Activated naive CD8-positive, alpha-beta T cell (primary cell): ENCODE data around the gene COL6A3.

Experiments used
- H3K27ac Mint-ChIP-seq: one replicate; pipeline ENCODE4 v1.8.0; 2021; ENCODE audit warnings: mixed read lengths
- H3K27me3 Mint-ChIP-seq: one replicate; pipeline ENCODE4 v1.8.0; 2021; ENCODE audit warnings: mixed read lengths
- H3K36me3 Mint-ChIP-seq: one replicate; pipeline ENCODE4 v1.8.0; 2021; ENCODE audit warnings: mixed read lengths
- H3K4me1 Mint-ChIP-seq: one replicate; pipeline ENCODE4 v1.8.0; 2021; ENCODE audit warnings: low read depth, mixed read lengths
- H3K4me3 Mint-ChIP-seq: one replicate; pipeline ENCODE4 v1.8.0; 2021; ENCODE audit warnings: mild to moderate bottlenecking, mixed read lengths
- H3K9me3 Mint-ChIP-seq: one replicate; pipeline ENCODE4 v1.8.0; 2021; ENCODE audit warnings: low read depth, mixed read lengths

Gene COL6A3

DNA sequence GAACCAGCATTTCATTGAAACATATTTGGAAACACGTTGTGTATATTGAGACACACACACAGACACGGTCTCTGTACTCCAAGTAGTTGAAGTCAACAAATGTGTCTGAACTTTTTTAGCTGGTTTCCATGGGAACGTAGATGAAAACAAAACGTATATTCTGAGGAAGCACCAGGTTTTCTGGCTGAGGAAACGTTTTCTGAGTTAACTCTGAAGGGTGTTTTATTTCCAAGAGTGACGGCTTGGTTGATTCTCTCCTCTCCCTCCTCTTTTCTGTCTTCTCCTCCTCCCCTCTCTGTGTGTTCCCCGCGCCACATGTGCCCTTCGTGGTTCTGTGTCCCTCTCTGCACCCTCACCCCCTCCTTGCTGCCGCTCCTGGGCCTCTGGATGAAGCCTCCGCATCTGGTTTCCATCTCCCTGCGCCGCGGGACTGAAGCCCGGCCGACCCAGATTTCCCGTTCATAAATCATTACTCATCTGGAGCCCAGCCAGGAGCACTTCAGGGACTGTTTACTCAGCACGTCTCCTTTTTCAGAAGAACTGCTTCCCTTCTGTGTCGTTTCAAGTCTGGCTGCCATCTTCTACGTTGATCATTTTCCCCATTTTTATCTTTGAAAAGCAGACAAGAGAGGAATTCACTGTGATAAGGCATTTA is 122.7 kb downstream of the COL6A3 start:
- Mint-ChIP-seq H3K27ac (no peak overlapping the region), H3K4me3 (peak overlapping the region; percentile 80), H3K27me3 (peaks cover 32% of the 10 kb centered on the region), H3K4me1 (peaks cover 11% of the 10 kb centered on the region), H3K36me3 (peaks cover 2% of the 10 kb centered on the region), H3K9me3 (no peaks in the 10 kb centered on the region)

DNA sequence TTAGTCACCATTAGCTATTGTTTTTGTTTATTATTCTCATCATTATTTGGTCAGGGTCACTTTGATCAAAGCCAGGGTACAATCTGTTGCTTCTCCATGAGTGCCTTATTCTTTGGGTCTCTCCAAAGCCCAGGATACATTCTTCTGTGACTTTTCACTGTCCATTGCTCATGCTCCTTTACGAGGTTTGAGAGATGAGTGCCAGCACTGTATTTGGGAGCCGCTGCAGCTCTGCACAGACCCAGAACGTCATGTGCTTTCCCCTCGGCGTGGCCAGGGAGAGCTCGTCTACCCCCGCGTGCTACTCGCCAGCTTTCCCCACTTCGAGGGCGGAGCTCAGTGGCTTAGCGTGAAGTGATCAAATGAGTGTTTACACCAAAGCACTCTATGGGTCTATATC is 123.7 kb downstream of the COL6A3 start:
- Mint-ChIP-seq H3K36me3 (peaks cover 2% of the 10 kb centered on the region), H3K27ac (no peak overlapping the region), H3K27me3 (peaks cover 31% of the 10 kb centered on the region), H3K4me1 (peaks cover 11% of the 10 kb centered on the region), H3K4me3 (no peak overlapping the region), H3K9me3 (no peaks in the 10 kb centered on the region)

DNA sequence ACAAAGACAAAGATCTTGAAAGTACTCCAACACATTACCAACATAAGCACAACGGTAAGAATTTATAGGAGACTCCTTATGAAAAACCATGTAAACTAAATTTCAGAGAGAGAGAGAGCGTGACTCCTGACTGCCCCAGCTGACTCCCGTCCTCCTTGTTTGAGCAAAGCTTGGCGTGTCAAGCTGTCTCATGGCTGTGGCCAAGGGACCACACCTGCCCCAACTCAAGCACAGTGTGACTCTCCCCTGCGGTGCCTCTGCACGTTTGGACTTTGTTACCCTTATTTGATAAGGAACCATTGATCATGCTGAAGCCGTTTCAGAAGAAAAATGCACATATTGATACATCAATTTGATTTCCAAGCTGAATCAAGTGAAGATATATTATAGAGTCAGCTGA is 124.8 kb downstream of the COL6A3 start:
- Mint-ChIP-seq H3K36me3 (peaks cover 2% of the 10 kb centered on the region), H3K27ac (no peak overlapping the region), H3K9me3 (no peaks in the 10 kb centered on the region), H3K4me3 (no peak overlapping the region), H3K27me3 (peaks cover 31% of the 10 kb centered on the region), H3K4me1 (peaks cover 11% of the 10 kb centered on the region)

DNA sequence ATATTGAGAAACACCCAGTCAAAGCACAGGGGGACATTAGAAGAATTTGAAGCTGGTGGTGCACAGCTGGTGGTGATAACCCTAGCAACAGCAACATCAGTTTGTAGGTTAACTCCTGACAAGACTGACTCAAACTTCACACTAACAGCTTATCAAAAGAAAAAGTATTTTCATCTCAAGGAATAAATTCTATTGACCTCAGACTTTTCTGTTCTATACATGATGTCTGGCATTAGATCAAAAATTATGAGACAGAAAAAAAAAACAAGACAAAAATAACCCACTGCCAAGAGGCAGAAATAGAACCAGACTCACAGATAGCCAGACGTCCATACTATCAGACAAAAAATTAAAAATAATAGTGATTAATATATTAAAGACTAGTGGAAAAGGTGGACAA is 126.1 kb downstream of the COL6A3 start:
- Mint-ChIP-seq H3K4me3 (no peak overlapping the region), H3K36me3 (peaks cover 2% of the 10 kb centered on the region), H3K27ac (no peak overlapping the region), H3K27me3 (peaks cover 30% of the 10 kb centered on the region), H3K4me1 (peaks cover 11% of the 10 kb centered on the region), H3K9me3 (no peaks in the 10 kb centered on the region)

DNA sequence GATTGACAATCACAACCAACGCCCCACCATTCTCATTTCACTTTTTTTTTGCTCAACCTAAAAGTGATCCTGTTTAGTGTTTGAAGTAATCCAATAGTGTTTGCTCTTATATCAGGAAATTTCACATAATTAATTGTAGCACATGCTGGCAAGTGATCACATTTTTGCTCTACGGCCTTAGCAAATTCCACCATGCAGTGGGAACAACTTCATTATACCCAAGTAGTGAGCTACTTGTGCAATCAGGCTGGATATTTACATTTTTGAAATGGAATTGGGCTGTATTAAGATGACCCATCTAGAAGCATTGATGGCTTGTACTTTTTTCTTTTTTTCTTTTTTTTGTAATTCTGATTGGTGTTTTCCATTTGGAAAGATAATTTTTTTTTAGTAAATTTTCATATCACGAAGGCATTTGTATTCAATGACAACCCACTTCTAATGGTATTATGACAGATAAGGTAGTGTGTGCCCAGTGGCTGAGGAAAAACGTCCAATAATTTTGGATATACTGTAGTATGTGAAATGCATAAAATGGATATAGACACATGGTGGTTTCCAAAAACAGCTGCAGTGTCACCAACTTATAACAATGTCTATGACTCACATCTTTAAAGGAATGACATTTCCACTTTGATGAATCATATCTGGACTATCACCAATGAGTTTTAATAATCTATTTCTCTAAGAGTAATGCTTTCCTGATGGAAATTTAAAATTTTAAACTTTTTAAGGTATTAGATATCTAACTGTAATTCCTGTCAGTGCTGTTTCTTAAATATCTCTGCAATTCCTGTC is 130.6 kb downstream of the COL6A3 start:
- Mint-ChIP-seq H3K27me3 (peaks cover 22% of the 10 kb centered on the region), H3K9me3 (no peaks in the 10 kb centered on the region), H3K36me3 (no peaks in the 10 kb centered on the region), H3K4me3 (no peak overlapping the region), H3K4me1 (no peaks in the 10 kb centered on the region), H3K27ac (no peak overlapping the region)

DNA sequence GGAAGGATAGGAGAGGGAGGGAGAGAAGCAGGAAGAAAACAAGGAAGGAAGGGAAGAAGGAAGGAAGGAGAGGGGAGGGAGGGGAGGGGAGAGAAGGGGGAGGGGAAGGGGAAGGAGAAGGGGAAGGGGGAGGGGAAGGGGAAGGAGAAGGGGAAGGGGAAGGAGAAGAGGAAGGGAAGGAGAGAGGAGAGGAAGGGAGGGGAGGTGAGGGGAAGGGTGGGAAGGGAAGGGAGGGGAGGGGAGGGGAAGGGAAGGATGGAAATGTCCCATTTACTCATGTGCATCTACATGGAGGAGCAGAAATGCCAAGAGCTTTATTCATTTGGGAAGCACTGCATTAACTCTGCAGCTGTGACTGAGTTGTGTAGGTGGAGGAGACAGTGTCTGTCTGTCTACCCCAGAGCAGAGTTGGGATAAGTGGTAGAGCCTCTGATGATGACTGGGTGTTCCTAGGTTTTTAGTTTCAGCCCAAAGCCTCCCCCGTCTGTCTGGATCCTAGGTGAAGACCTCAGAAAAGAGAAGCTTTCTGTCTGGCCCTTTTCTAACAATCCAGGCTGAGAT is 131.3 kb downstream of the COL6A3 start:
- no peaks in the 10 kb centered on the region for H3K4me1 Mint-ChIP-seq
- H3K27me3 Mint-ChIP-seq = peaks cover 19% of the 10 kb centered on the region
- H3K27ac Mint-ChIP-seq = no peak overlapping the region
- no peak overlapping the region for H3K4me3 Mint-ChIP-seq
- no peaks in the 10 kb centered on the region for H3K36me3 Mint-ChIP-seq
- no peaks in the 10 kb centered on the region for H3K9me3 Mint-ChIP-seq

DNA sequence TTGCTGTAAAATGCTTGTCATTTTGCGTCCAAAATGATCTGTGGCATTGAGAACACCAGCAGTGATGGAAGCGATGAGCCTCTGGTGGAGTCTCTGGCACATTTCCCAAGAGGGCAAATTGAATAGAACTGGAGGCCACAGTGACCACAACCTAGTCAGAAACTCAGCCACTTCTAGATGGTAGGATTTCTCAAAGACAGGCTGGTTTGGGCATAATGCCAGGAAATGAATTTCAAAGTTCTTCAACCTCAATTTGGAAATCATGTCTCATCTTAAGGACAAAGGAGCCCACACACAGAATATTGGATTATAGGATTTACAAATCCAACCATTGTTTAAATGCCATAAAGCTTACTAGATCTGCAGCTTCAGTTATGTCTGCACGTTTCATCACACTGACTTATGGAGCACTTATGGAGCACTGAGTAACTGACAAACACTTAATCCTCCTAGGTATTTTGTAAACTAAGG is 132.1 kb downstream of the COL6A3 start:
- H3K27me3 Mint-ChIP-seq = peaks cover 15% of the 10 kb centered on the region
- no peak overlapping the region for H3K27ac Mint-ChIP-seq
- H3K9me3 Mint-ChIP-seq = no peaks in the 10 kb centered on the region
- H3K4me3 Mint-ChIP-seq = no peak overlapping the region
- no peaks in the 10 kb centered on the region for H3K4me1 Mint-ChIP-seq
- no peaks in the 10 kb centered on the region for H3K36me3 Mint-ChIP-seq

DNA sequence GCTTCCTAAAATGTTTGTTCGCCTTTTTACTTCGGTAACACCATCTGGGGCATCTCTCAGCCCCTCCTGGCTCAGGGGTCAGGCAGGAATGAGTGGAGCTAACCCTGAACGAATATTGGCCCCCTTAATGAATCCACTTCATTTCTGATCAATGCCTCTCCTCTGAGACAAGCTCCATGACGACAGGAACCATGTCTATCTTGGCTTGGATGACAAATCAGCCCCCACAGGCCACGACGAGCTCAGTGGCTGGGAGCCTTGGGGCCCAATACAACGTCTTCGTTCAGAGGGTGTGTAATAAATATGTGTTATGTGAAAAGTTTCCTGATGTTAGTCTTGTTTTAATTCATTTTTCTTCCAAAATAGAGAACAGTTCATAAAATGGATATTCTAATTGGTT is 133.0 kb downstream of the COL6A3 start:
- Mint-ChIP-seq H3K4me1 (no peaks in the 10 kb centered on the region), H3K4me3 (no peak overlapping the region), H3K27me3 (peaks cover 11% of the 10 kb centered on the region), H3K9me3 (no peaks in the 10 kb centered on the region), H3K36me3 (no peaks in the 10 kb centered on the region), H3K27ac (no peak overlapping the region)

DNA sequence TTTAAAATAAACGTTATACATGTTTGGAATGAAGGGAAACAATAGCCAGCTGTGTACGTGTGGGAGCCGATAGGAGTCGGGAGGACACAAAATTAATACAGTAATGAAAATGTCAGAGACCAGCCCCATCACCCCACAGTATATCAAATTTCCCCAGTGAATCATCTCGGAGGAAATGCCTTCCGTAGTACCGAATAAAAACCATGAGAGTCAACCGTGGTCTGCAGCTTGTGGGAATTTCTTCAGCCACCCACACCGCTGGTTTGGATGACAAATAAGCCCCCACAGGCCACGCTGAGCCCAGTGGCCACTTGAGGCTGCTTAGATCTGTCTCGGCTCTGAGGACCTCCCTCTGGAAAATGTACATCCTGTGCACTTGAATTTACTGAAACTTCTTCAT is 133.7 kb downstream of the COL6A3 start:
- Mint-ChIP-seq H3K27me3 (peaks cover 11% of the 10 kb centered on the region), H3K27ac (no peak overlapping the region), H3K9me3 (no peaks in the 10 kb centered on the region), H3K4me1 (no peaks in the 10 kb centered on the region), H3K4me3 (no peak overlapping the region), H3K36me3 (no peaks in the 10 kb centered on the region)

DNA sequence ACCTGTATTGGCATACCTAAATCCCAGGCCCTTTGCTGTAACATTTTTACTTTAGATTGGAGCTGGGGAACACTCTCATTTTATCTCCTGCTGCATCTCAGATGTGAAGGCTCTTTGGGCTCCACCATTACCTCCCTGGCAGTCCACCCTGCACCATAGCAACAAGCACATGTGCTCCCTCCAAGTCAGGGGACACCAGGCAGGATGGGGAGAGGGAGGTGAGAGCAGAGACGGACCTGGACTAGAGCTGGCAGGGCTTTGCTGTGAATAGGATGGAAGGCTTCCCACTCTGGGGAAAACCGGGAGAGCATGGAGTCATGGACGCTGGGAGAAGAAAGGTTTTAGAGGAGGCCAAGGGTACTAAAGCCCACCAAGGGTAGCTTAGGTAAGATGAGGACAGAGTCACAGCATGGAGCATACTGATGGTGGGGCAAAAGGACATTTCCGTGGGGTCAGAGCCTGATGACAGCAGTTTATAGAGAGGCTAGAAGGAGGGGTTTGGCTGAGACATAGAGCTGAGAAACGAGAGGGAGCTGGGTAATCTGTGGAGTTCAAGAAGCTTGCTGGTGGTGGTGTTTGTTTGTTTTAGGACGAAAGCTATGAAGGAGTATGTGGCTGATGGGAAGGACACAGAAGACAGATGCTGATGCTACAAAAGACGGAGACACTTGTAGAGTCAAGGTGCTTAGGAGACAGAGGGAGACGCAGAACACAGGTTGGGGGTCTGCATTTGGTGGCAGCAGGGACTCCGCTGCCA is 134.8 kb downstream of the COL6A3 start:
- no peaks in the 10 kb centered on the region for H3K9me3 Mint-ChIP-seq
- H3K27me3 Mint-ChIP-seq = peaks cover 11% of the 10 kb centered on the region
- H3K4me1 Mint-ChIP-seq = no peaks in the 10 kb centered on the region
- H3K36me3 Mint-ChIP-seq = no peaks in the 10 kb centered on the region
- no peak overlapping the region for H3K4me3 Mint-ChIP-seq
- no peak overlapping the region for H3K27ac Mint-ChIP-seq

DNA sequence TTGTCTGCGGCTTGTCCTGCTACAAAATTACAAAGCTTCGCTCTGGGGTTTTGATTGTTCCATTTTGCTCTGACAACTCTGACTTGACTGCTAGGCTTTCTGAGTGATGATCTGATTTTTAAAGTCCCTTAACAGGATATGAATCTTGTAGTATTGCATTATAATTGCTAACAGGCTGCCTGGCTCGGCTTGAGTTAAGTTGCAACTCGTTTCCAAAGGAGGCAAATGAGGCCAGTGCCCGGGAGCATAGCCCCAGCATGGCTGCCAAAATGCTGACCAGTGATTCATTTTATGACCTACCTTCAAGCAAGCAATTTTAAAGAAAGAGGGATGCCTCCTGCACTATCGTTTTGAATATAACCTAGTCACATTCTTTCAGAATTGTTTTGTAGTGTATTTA is 135.4 kb downstream of the COL6A3 start:
- H3K36me3 Mint-ChIP-seq = no peaks in the 10 kb centered on the region
- H3K4me3 Mint-ChIP-seq = no peak overlapping the region
- H3K9me3 Mint-ChIP-seq = no peaks in the 10 kb centered on the region
- H3K27ac Mint-ChIP-seq = no peak overlapping the region
- H3K27me3 Mint-ChIP-seq = peaks cover 11% of the 10 kb centered on the region
- no peaks in the 10 kb centered on the region for H3K4me1 Mint-ChIP-seq

DNA sequence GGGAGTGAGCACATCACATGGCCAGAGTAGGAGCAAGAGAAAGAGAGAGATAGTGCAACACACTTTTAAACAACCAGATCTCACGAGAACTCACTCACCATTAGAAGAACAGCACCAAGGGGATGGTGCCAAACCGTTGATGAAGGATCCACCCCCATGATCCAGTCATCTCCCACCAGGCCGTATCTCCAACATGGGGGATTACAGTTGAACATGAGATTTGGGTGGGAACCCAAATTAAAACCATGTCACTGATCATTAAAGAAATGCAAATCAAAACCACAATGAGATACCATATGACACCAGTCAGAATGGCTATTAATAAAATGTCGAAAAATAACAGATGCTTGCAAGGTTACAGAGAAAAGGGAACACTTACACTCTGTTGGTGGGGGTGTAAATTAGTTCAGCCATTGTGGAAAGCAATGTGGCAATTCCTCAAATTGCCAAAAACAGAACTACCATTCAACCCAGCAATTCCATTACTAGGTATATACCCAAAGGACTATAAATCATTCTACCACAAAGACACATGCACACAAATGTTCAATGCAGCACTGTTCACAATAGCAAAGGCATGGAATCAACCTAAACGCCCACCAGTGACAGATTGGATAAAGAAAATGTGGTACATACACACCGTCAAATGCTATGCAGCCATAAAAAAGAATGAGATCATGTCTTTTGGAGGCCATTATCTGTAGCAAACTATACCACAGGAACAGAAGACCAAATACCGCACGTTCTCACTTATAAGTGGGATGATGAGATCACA is 137.1 kb downstream of the COL6A3 start:
- H3K4me1 Mint-ChIP-seq = no peaks in the 10 kb centered on the region
- H3K27me3 Mint-ChIP-seq = peaks cover 9% of the 10 kb centered on the region
- H3K4me3 Mint-ChIP-seq = no peak overlapping the region
- no peaks in the 10 kb centered on the region for H3K9me3 Mint-ChIP-seq
- H3K36me3 Mint-ChIP-seq = no peaks in the 10 kb centered on the region
- no peak overlapping the region for H3K27ac Mint-ChIP-seq
